Breast epithelium (tissue), 4 donors: Measurements from ENCODE around the gene CYCS. TPM values are rescaled to one million over a fixed set of nuclear protein-coding genes. Genes with fewer than 3 reads are reported as not detected.

Source experiments
- DNase-seq, 2 donors: peaks; one replicate each; pipeline ENCODE4 v3.0.0-alpha.2; 2019; ENCODE audit warnings: low spot score in 2 of 2
- H3K27ac ChIP-seq, 2 donors: fragments of 200-600 bp; sonication (generic) in 1 of 2; one replicate each; pipeline ENCODE4 v1.5.1; 2016 to 2019; ENCODE audit warnings: mild to moderate bottlenecking in 1 of 2
- H3K27me3 ChIP-seq, 2 donors: fragments of 200-600 bp; sonication (generic) in 1 of 2; one replicate each; pipeline versions ENCODE4 v1.5.1 to v1.6.0; 2017 to 2019; ENCODE audit warnings: control low read depth in 1 of 2, mild to moderate bottlenecking in 1 of 2
- H3K36me3 ChIP-seq: fragments of 200-600 bp; one replicate; pipeline ENCODE4 v1.5.1; 2019
- H3K4me1 ChIP-seq, 2 donors: fragments of 200-600 bp; sonication (generic); one replicate each; pipeline ENCODE4 v1.5.1; 2016 to 2019; ENCODE audit warnings: control low read depth in 1 of 2
- H3K4me3 ChIP-seq, 3 donors: fragments of 200-600 bp; sonication (generic); 1 replicate in 2 of 3; 2 replicates in 1 of 3; pipeline ENCODE4 v1.5.1; 2016 to 2019; ENCODE audit warnings: mild to moderate bottlenecking in 3 of 3, moderate library complexity in 2 of 3
- H3K9me3 ChIP-seq, 2 donors: fragments of 200-600 bp; sonication (generic) in 1 of 2; one replicate each; pipeline ENCODE4 v1.5.1; 2016 to 2019; ENCODE audit warnings: control low read depth in 1 of 2
- POLR2A ChIP-seq: fragments of 450-650 bp; IDR thresholded peaks from one replicate; pipeline ENCODE4 v1.6.1; 2016; ENCODE audit warnings: antibody characterized with exemption, mild to moderate bottlenecking, moderate library complexity
- POLR2AphosphoS5 ChIP-seq, 3 donors: sonication (generic); formaldehyde crosslinking; IDR thresholded peaks; one replicate each; pipeline ENCODE4 v1.6.1; 2017; ENCODE audit warnings: antibody characterized with exemption in 3 of 3
- intact Hi-C: fragments of 100-400 bp; cut with DNase I; formaldehyde crosslinking; loops from one replicate; pipeline ENCODE4 v1.15.1; 2023; ENCODE audit warnings: low total_unique reads
- total RNA-seq, 3 donors: library from RNA; depleted of rRNA; stranded (reverse); fragments of >200 nt; gene quantifications; one replicate each; pipeline ENCODE4 v1.1.0, GENCODE V29; 2016
- TF ChIP-seq, protein P1 (sequence below), 3 donors: fragments of 450-650 bp; IDR thresholded peaks; one replicate each; pipeline ENCODE4 v1.5.1; 2016 to 2017; ENCODE audit warnings: antibody characterized with exemption in 3 of 3, mild to moderate bottlenecking in 3 of 3, moderate library complexity in 3 of 3

The CYCS gene
- total RNA-seq, 3 donors from 2014 or later, result 18.1 to 33.8 (median 30.5) TPM

DNA sequence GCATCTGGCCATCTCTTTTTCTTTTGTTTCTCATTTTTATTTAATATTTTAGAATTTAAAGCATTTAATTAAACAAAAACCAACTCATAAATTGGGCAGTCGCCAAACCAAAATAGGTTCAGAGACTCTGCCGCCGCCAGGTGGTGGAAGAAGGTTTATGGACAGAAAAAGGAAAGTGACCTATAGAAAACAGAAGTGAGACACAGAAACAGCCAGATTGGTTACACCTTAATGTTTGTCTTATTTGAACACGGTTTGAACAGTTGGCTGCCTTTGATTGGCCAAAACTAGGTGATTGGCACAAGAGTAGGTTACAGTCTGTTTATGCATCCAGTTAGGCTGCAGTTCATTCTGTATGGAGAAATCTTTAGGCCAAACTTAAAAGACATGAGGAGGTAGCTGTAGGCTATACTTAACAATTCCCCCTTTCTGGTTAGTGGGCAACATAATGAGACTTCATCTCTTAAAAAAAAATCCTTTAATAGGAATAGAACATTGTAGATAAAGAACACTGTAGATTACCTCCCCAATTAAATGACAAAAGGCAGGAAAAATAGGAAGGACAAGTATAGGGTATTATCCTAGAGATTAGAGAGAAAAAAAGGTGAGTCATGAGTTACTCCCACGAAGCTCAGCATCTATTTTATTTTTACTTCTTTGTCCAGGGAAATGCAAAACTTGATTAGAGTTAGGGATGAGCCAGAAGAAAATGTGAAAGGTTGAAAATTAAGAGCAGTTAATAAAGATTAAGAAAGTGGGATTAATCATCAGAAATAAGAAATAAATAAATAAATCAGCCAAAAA lies 23.9 kb upstream of the CYCS start:
- no peaks in the 10 kb centered on the region for H3K27me3 ChIP-seq
- TF ChIP-seq, protein P1, sequence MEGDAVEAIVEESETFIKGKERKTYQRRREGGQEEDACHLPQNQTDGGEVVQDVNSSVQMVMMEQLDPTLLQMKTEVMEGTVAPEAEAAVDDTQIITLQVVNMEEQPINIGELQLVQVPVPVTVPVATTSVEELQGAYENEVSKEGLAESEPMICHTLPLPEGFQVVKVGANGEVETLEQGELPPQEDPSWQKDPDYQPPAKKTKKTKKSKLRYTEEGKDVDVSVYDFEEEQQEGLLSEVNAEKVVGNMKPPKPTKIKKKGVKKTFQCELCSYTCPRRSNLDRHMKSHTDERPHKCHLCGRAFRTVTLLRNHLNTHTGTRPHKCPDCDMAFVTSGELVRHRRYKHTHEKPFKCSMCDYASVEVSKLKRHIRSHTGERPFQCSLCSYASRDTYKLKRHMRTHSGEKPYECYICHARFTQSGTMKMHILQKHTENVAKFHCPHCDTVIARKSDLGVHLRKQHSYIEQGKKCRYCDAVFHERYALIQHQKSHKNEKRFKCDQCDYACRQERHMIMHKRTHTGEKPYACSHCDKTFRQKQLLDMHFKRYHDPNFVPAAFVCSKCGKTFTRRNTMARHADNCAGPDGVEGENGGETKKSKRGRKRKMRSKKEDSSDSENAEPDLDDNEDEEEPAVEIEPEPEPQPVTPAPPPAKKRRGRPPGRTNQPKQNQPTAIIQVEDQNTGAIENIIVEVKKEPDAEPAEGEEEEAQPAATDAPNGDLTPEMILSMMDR (IDR thresholded peaks at IDR 0.05), result no peak
- TF ChIP-seq POLR2A (no peak), POLR2AphosphoS5 (IDR thresholded peaks at IDR 0.05) (no peak)
- no peak for DNase-seq
- H3K27ac ChIP-seq, result no peak overlapping the region
- no peaks in the 10 kb centered on the region for H3K9me3 ChIP-seq
- H3K36me3 ChIP-seq, result no peaks in the 10 kb centered on the region
- intact Hi-C loops, result no loop called here
- no peak overlapping the region for H3K4me3 ChIP-seq
- H3K4me1 ChIP-seq, result no peaks in the 10 kb centered on the region

DNA sequence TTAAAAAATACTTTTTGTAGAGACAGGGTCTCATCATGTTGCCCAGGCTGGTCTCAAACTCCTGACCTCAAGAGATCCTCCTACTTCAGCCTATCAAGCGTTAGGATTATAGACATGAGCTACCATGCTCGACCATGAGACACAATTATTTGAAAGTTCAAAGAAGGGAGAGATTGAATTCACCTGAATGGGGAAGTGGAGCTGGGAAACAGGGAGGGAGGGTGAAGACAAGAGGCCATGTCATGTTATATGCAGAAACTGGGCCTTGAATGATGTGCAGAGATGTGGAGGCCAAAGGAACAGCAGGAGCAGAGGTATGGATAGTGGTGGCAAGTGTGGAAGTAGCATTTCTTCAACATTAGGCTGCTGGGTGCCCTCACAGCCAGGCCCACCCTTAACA lies 18.7 kb upstream of the CYCS start:
- TF ChIP-seq, protein P1 (IDR thresholded peaks at IDR 0.05), result no peak
- TF ChIP-seq POLR2AphosphoS5 (IDR thresholded peaks at IDR 0.05), result no peak
- TF ChIP-seq POLR2A, result no peak
- Histone ChIP-seq H3K27me3 (no peaks in the 10 kb centered on the region), H3K27ac (no peak overlapping the region), H3K36me3 (no peaks in the 10 kb centered on the region), H3K4me1 (no peaks in the 10 kb centered on the region), H3K4me3 (no peak overlapping the region), H3K9me3 (no peaks in the 10 kb centered on the region)
- intact Hi-C loops, result no loop called here
- no peak for DNase-seq

DNA sequence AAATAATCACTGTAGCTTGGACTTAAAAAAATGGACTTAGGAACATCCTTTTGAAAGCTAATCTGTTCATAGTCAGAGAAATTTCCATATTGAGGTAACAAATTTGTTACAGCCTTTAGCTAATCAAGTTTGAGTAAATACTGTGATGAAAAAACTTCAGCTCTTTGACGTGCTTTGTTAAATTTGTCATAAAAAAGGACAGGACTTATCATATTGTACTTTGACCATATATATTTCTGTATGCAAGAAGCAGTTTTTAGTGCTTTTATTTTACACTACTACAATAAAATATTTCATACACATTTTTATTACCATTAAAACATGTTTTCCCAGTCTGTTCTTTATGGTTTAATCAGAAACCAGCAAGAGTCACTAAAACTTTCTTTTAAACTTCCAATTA lies 14.5 kb upstream of the CYCS start:
- no peaks in the 10 kb centered on the region for H3K4me1 ChIP-seq
- H3K9me3 ChIP-seq, result no peaks in the 10 kb centered on the region
- H3K27me3 ChIP-seq, result no peaks in the 10 kb centered on the region
- no peaks in the 10 kb centered on the region for H3K36me3 ChIP-seq
- TF ChIP-seq POLR2AphosphoS5 (IDR thresholded peaks at IDR 0.05), result no peak
- TF ChIP-seq, protein P1 (IDR thresholded peaks at IDR 0.05), result no peak
- no peak for TF ChIP-seq POLR2A
- no peak for DNase-seq
- intact Hi-C loops, result no loop called here
- no peak overlapping the region for H3K27ac ChIP-seq
- no peak overlapping the region for H3K4me3 ChIP-seq

DNA sequence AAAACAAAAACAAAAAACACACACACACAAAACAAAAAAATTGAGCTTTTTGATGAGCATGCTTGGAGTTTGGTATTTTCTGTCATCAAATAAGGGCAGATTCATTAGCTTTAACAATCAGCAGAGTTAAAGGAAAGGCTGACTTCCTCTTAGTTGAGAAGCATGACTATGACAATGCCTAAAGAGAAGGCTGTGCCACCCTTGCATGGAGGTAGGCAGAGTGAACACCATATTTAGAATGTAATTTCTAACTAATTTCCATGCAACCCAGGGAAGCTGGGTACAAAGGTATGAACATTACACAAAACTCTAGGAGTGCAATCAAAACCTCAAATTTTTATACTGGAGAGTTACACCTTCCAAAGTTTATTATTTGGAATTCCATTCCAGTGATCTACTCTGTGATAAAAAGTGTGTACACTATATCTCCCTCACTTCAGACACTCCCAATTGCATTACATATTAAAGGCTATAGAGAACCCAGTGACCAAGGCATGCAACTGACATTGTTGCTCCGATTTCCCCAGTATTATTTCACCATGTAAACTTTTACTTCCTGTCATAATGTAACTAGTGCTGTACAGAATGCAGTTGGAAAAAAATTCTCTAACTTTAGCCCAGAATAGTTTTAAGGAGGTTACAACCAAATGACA lies 9.4 kb upstream of the CYCS start:
- Histone ChIP-seq H3K4me1 (no peaks in the 10 kb centered on the region), H3K36me3 (no peaks in the 10 kb centered on the region), H3K9me3 (no peaks in the 10 kb centered on the region), H3K27me3 (no peaks in the 10 kb centered on the region), H3K4me3 (no peak overlapping the region), H3K27ac (no peak overlapping the region)
- TF ChIP-seq POLR2A (no peak), POLR2AphosphoS5 (IDR thresholded peaks at IDR 0.05) (no peak)
- TF ChIP-seq, protein P1 (IDR thresholded peaks at IDR 0.05), result no peak
- intact Hi-C loops, result no loop called here
- no peak for DNase-seq

DNA sequence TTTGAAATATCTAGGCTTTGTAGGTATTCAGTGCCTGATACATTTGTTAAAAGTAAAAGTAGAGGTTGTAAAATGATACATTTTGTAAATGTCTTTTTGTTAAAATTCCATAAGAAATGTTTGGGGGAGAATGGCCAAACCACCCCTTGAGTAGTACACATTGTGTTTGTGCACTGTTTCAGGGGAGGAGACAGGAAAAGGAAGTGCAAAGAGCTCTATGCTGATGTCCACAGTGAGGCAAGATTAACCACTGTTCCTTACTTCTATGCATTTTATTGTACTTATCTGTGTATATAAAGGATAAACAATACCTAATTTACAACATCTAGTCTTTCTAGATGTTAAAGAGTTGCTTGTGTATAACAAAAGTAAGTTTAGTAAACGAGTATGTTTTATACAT lies 7.4 kb upstream of the CYCS start:
- Histone ChIP-seq H3K9me3 (no peaks in the 10 kb centered on the region), H3K36me3 (no peaks in the 10 kb centered on the region), H3K27me3 (no peaks in the 10 kb centered on the region), H3K27ac (no peak overlapping the region), H3K4me1 (no peaks in the 10 kb centered on the region), H3K4me3 (no peak overlapping the region)
- no peak for DNase-seq
- intact Hi-C loops, result no loop called here
- TF ChIP-seq, protein P1 (IDR thresholded peaks at IDR 0.05), result no peak
- TF ChIP-seq POLR2A (no peak), POLR2AphosphoS5 (IDR thresholded peaks at IDR 0.05) (no peak)
